DMS 273 treated with DMSO at 0.1 percent for 48 hours (cell line): ENCODE results near the gene TCTN2.

Experiments used
- DNase-seq: peaks from one replicate; lab custom pipeline; 2025; lab: John Stamatoyannopoulos, UW

TCTN2 gene

GRCh38 chr12:123741937-123742572 is 71.1 kb downstream of the TCTN2 start:
- DNase-seq = no peak

- no peak for DNase-seq
Measured at GRCh38 chr12:123743002-123743401, 72.1 kb downstream of the TCTN2 start.

GRCh38 chr12:123744836-123745235 is 73.9 kb downstream of the TCTN2 start:
- no peak for DNase-seq

GRCh38 chr12:123747309-123747708 is 76.4 kb downstream of the TCTN2 start:
- no peak for DNase-seq

GRCh38 chr12:123748161-123748560 is 77.2 kb downstream of the TCTN2 start:
- no peak for DNase-seq

GRCh38 chr12:123748661-123749060 is 77.7 kb downstream of the TCTN2 start:
- DNase-seq = no peak

GRCh38 chr12:123749355-123749754 is 78.4 kb downstream of the TCTN2 start:
- no peak for DNase-seq

GRCh38 chr12:123750159-123750656 is 79.3 kb downstream of the TCTN2 start:
- DNase-seq = no peak

GRCh38 chr12:123752046-123752445 is 81.1 kb downstream of the TCTN2 start:
- DNase-seq = no peak

- DNase-seq = no peak
Measured at GRCh38 chr12:123754041-123754772, 83.3 kb downstream of the TCTN2 start.

GRCh38 chr12:123757561-123757960 is 86.6 kb downstream of the TCTN2 start:
- DNase-seq = no peak
